Activated T-cell treated with anti-CD3 and anti-CD28 coated beads, Interleukin-2, amount 50 U/mL, for 48 hours (primary cell): ENCODE measurements around the gene RUFY4.
A peak's percentile ranks its signal among the peaks of the same experiment; 100 is the strongest.
"Not testable (repeated sequence)": the region's sequence is repeated elsewhere in the genome, so short reads cannot be mapped to it uniquely, and the experiment has no call there.

ENCODE experiments used
- DNase-seq, 2 experiments: peaks; one replicate each; pipeline ENCODE4 v3.0.0-alpha.2; 2020

The RUFY4 gene

GRCh38 chr2:218031261-218031660, 37.8 kb upstream of the RUFY4 start:
- no peak for DNase-seq

GRCh38 chr2:218031771-218032257, 37.2 kb upstream of the RUFY4 start:
- peak in 1 of 2 experiments; percentile 13 for DNase-seq

GRCh38 chr2:218032336-218033171, 36.5 kb upstream of the RUFY4 start:
- DNase-seq, result peak in 1 of 2 experiments; percentile 15

GRCh38 chr2:218033208-218033589, 35.9 kb upstream of the RUFY4 start:
- peak in 1 of 2 experiments; percentile 19 for DNase-seq

GRCh38 chr2:218033590-218034496, 35.2 kb upstream of the RUFY4 start:
- peak; percentile 31 to 32 for DNase-seq

GRCh38 chr2:218034497-218035213, 34.4 kb upstream of the RUFY4 start:
- peak; percentile 64 to 71 for DNase-seq

- no peak for DNase-seq
These were observed 33.5 kb upstream of the RUFY4 start for GRCh38 chr2:218035463-218036100.

- no peak for DNase-seq
These were observed 32.7 kb upstream of the RUFY4 start for GRCh38 chr2:218036371-218036770.

- no peak for DNase-seq
These were observed 29.9 kb upstream of the RUFY4 start for GRCh38 chr2:218039171-218039570.

GRCh38 chr2:218040883-218041282, 28.2 kb upstream of the RUFY4 start:
- no peak for DNase-seq

- DNase-seq, result no peak
These were observed 27.5 kb upstream of the RUFY4 start for GRCh38 chr2:218041302-218042168.

- no peak for DNase-seq
These were observed 26.0 kb upstream of the RUFY4 start for GRCh38 chr2:218043100-218043499.

GRCh38 chr2:218043701-218044109, 25.3 kb upstream of the RUFY4 start:
- no peak for DNase-seq

- not testable (repeated sequence) for DNase-seq
These were observed 24.5 kb upstream of the RUFY4 start for GRCh38 chr2:218044599-218044998.

- no peak for DNase-seq
These were observed 22.8 kb upstream of the RUFY4 start for GRCh38 chr2:218046238-218046637.

- no peak for DNase-seq
These were observed 21.4 kb upstream of the RUFY4 start for GRCh38 chr2:218047536-218048225.

- DNase-seq, result no peak
These were observed 17.1 kb upstream of the RUFY4 start for GRCh38 chr2:218051903-218052302.

GRCh38 chr2:218059289-218059688, 9.8 kb upstream of the RUFY4 start:
- DNase-seq, result no peak

- DNase-seq, result no peak
These were observed 8.9 kb upstream of the RUFY4 start for GRCh38 chr2:218060118-218060517.

GRCh38 chr2:218060950-218061660, 7.9 kb upstream of the RUFY4 start:
- no peak for DNase-seq
